IMR-90 (cell line): Measurements from ENCODE around the gene CHAF1B. TPM values are rescaled to one million over a fixed set of nuclear protein-coding genes. Genes with fewer than 3 reads are reported as not detected.

ENCODE experiments used
- ATAC-seq: fragments of 200-7000 bp; cut with Tn5 transposase; 2 replicates; pipeline ENCODE4 v1.9.1; 2020; ENCODE audit warnings: low read depth, mild to moderate bottlenecking, moderate library complexity
- BruUV-seq: library from RNA; stranded (reverse); fragments of 400-500 nt; replicated peaks from 2 replicates; lab custom pipeline; 2021; lab: Mats Ljungman, UMichigan
- CTCF ChIA-PET: fragments of 300-600 bp; formaldehyde crosslinking; extraction: SDS; loops from one replicate; lab custom pipeline; 2021; ENCODE audit warnings: antibody characterized with exemption; lab: Yijun Ruan, JAX
- POLR2A ChIA-PET: fragments of 300-600 bp; sonication (Branson Sonifier 250); formaldehyde crosslinking; loops from one replicate; lab custom pipeline; 2022; ENCODE audit warnings: antibody characterized with exemption; ENCODE audit not compliant: unreplicated experiment; lab: Charles Lee
- DNase-seq: peaks from one replicate; pipeline ENCODE4 v3.0.0; 2013
- H2AFZ ChIP-seq: replicated peaks from 2 replicates; pipeline ENCODE3; 2013; ENCODE audit warnings: low read length, mild to moderate bottlenecking; ENCODE audit not compliant: poor library complexity
- H2AK5ac ChIP-seq: 2 replicates; pipeline ENCODE4 v1.6.1; 2013; ENCODE audit warnings: low read depth, low read length, inconsistent platforms
- H2AK9ac ChIP-seq: replicated peaks from 2 replicates; pipeline ENCODE3; 2013; ENCODE audit warnings: mild to moderate bottlenecking, low read depth, low read length, moderate library complexity; ENCODE audit not compliant: poor library complexity
- H2BK120ac ChIP-seq: 2 replicates; pipeline ENCODE4 v1.6.1; 2013; ENCODE audit warnings: low read depth, low read length, inconsistent platforms
- H2BK15ac ChIP-seq: 3 replicates; pipeline ENCODE4 v1.6.1; 2013; ENCODE audit warnings: low read depth, low read length, inconsistent platforms
- H2BK20ac ChIP-seq: 2 replicates; pipeline ENCODE4 v1.6.1; 2013; ENCODE audit warnings: low read depth, mild to moderate bottlenecking, inconsistent platforms, low read length, moderate library complexity
- H2BK5ac ChIP-seq: 2 replicates; pipeline ENCODE4 v1.6.1; 2013; ENCODE audit warnings: mild to moderate bottlenecking, low read depth, low read length, inconsistent platforms; ENCODE audit not compliant: poor library complexity, severe bottlenecking
- H3K14ac ChIP-seq: replicated peaks from 2 replicates; pipeline ENCODE4 v1.6.1; 2013; ENCODE audit warnings: low read depth, low read length, inconsistent platforms
- H3K18ac ChIP-seq: 2 replicates; pipeline ENCODE4 v1.6.1; 2013; ENCODE audit warnings: low read depth, low read length, control low read depth
- H3K23ac ChIP-seq: 2 replicates; pipeline ENCODE4 v1.6.1; 2013; ENCODE audit warnings: low read depth, low read length, inconsistent platforms
- H3K27ac ChIP-seq: 2 replicates; pipeline ENCODE4 v1.5.1; 2013; ENCODE audit warnings: mild to moderate bottlenecking, control low read depth, low read length; ENCODE audit not compliant: insufficient read depth
- H3K27me3 ChIP-seq: 2 replicates; pipeline ENCODE4 v1.6.1; 2013; ENCODE audit warnings: low read length; ENCODE audit not compliant: control insufficient read depth, insufficient read depth
- H3K36me3 ChIP-seq: 2 replicates; pipeline ENCODE4 v1.6.1; 2013; ENCODE audit warnings: low read length, mixed read lengths; ENCODE audit not compliant: control insufficient read depth, insufficient read depth
- H3K4ac ChIP-seq: 2 replicates; pipeline ENCODE4 v1.6.1; 2013; ENCODE audit warnings: low read depth, low read length, inconsistent platforms
- H3K4me1 ChIP-seq: 2 replicates; pipeline ENCODE4 v1.6.1; 2013; ENCODE audit warnings: low read length, mixed read lengths; ENCODE audit not compliant: control insufficient read depth, insufficient read depth
- H3K4me2 ChIP-seq: 2 replicates; pipeline ENCODE4 v1.6.1; 2013; ENCODE audit warnings: low read depth, mild to moderate bottlenecking, control low read depth, low read length, moderate library complexity
- H3K4me3 ChIP-seq: 2 replicates; pipeline ENCODE4 v1.5.1; 2013; ENCODE audit warnings: low read depth, mild to moderate bottlenecking, control low read depth, low read length, moderate library complexity; ENCODE audit not compliant: insufficient read depth
- H3K56ac ChIP-seq: 2 replicates; pipeline ENCODE4 v1.6.1; 2013; ENCODE audit warnings: low read length, inconsistent platforms; ENCODE audit not compliant: insufficient read depth; ENCODE audit errors: extremely low read depth
- H3K79me1 ChIP-seq, 2 experiments: 2 replicates each; pipeline ENCODE4 v1.6.1; 2013; ENCODE audit warnings: low read length in 2 of 2, inconsistent platforms in 1 of 2, low read depth in 1 of 2
- H3K9ac ChIP-seq: 2 replicates; pipeline ENCODE4 v1.6.1; 2013; ENCODE audit warnings: low read depth, low read length, control low read depth
- H3K9me1 ChIP-seq: 2 replicates; pipeline ENCODE4 v1.6.1; 2013; ENCODE audit warnings: low read length, inconsistent platforms; ENCODE audit not compliant: insufficient read depth
- H3K9me3 ChIP-seq: 2 replicates; pipeline ENCODE4 v1.6.1; 2013; ENCODE audit warnings: low read length; ENCODE audit not compliant: control insufficient read depth, insufficient read depth
- H4K20me1 ChIP-seq: 2 replicates; pipeline ENCODE4 v1.6.1; 2013; ENCODE audit warnings: low read length, inconsistent platforms; ENCODE audit not compliant: insufficient read depth
- H4K5ac ChIP-seq: 2 replicates; pipeline ENCODE4 v1.6.1; 2013; ENCODE audit warnings: mild to moderate bottlenecking, low read depth, low read length, control low read depth
- H4K8ac ChIP-seq, 2 experiments: 2 replicates each; pipeline ENCODE4 v1.6.1; 2013; ENCODE audit warnings: low read depth in 2 of 2, low read length in 2 of 2, control low read depth in 1 of 2, inconsistent platforms in 1 of 2
- H4K91ac ChIP-seq: 2 replicates; pipeline ENCODE4 v1.6.1; 2013; ENCODE audit warnings: low read depth, low read length, inconsistent platforms; ENCODE audit not compliant: insufficient read depth
- CHD1 ChIP-seq: IDR thresholded peaks from 2 replicates; pipeline ENCODE4 v1.6.1; 2012; ENCODE audit warnings: low read depth, low read length, improper control_type of control experiment
- CTCF ChIP-seq: conservative IDR thresholded peaks from 2 replicates; pipeline ENCODE4 v1.5.1; 2012; ENCODE audit warnings: mild to moderate bottlenecking, low read depth, low read length, improper control_type of control experiment
- NFE2L2 ChIP-seq: fragments of 150-350 bp; IDR thresholded peaks from 2 replicates; pipeline ENCODE4 v1.6.1; 2016; ENCODE audit warnings: low read depth, mild to moderate bottlenecking, low read length
- POLR2A ChIP-seq: IDR thresholded peaks from 2 replicates; pipeline ENCODE4 v1.6.1; 2012; ENCODE audit warnings: mild to moderate bottlenecking, low read depth, low read length
- RCOR1 ChIP-seq: IDR thresholded peaks from 2 replicates; pipeline ENCODE4 v1.6.1; 2012; ENCODE audit warnings: mild to moderate bottlenecking, low read length, improper control_type of control experiment; ENCODE audit not compliant: insufficient replicate concordance
- RFX5 ChIP-seq: IDR thresholded peaks from 2 replicates; pipeline ENCODE4 v1.8.0; 2012; ENCODE audit warnings: low read depth, mild to moderate bottlenecking, low read length, moderate library complexity
- SMC3 ChIP-seq: fragments of 150-350 bp; IDR thresholded peaks from 2 replicates; pipeline ENCODE4 v1.6.1; 2016; ENCODE audit warnings: low read depth, mild to moderate bottlenecking, antibody characterized with exemption, low read length, moderate library complexity
- WGBS, 2 experiments: methylation state at CpG; one replicate each; pipeline versions ENCODE4 v1.1.5 to v1.1.7; 2013; ENCODE audit warnings: missing lambda C conversion rate in 2 of 2; ENCODE audit not compliant: insufficient read length in 1 of 2; ENCODE audit errors: extremely low coverage in 2 of 2; 5-methylcytosine and 5-hydroxymethylcytosine counted together
- dilution Hi-C: fragments of 300-500 bp; cut with HindIII; formaldehyde crosslinking; loops from one replicate; pipeline ENCODE4 v1.14.3; 2018; ENCODE audit warnings: low sequenced_read_pairs; ENCODE audit not compliant: unreplicated experiment
- in situ Hi-C: fragments of 300-500 bp; cut with MboI; formaldehyde crosslinking; loops from 3 replicates; pipeline ENCODE4 v1.14.3; 2019; ENCODE audit warnings: low sequenced_read_pairs, inconsistent platforms, mixed read lengths
- intact Hi-C: fragments of 100-400 bp; cut with micrococcal nuclease; formaldehyde crosslinking; loops from 2 replicates; pipeline ENCODE4 v1.10.0; 2022
- polyA plus RNA-seq, 3 experiments: library from polyadenylated mRNA; depleted of rRNA; stranded (reverse); fragments of >200 nt; gene quantifications; 2 replicates each; pipeline ENCODE4 v1.2.3, GENCODE V29; 2012; ENCODE audit warnings: low replicate concordance in 1 of 3
- total RNA-seq: library from RNA; depleted of rRNA; stranded (reverse); fragments of >200 nt; gene quantifications from 2 replicates; pipeline ENCODE4 v1.2.3, GENCODE V29; 2012

Gene CHAF1B
- total and polyA plus RNA-seq, 2 of the 4 experiments (the other 2 are of a cell fraction): 4.5 to 6.4 TPM

- H3K27me3 ChIP-seq: no peaks in the 10 kb centered on the region
- WGBS, 2 experiments: no CpG with 5 or more reads among the region's 4 CpGs
- no peaks in the 10 kb centered on the region for H3K9me3 ChIP-seq
- H4K91ac ChIP-seq: no peak overlapping the region
- H2AFZ ChIP-seq: no peak overlapping the region
- intact Hi-C loops: no loop called here
- no peak overlapping the region for H3K4ac ChIP-seq
- H2BK120ac ChIP-seq: no peak overlapping the region
- CTCF ChIA-PET: no interaction called here
- no peak overlapping the region for H2BK5ac ChIP-seq
- H3K79me1 ChIP-seq: peaks cover 3 to 8% of the 10 kb centered on the region in 2 experiments
- no peak overlapping the region for H3K4me2 ChIP-seq
- no peak overlapping the region for H3K14ac ChIP-seq
- no peak overlapping the region for H3K27ac ChIP-seq
- ATAC-seq (no peak), DNase-seq (no peak)
- dilution Hi-C loops: no loop called here
- H2BK15ac ChIP-seq: no peak overlapping the region
- no TSS peak for BruUV-seq
- H2AK9ac ChIP-seq: no peak overlapping the region
- H2BK20ac ChIP-seq: no peak overlapping the region
- no peak overlapping the region for H3K9ac ChIP-seq
- H3K36me3 ChIP-seq: no peaks in the 10 kb centered on the region
- H4K8ac ChIP-seq: no peak overlapping the region
- H3K23ac ChIP-seq: no peak overlapping the region
- no peaks in the 10 kb centered on the region for H4K20me1 ChIP-seq
- H3K56ac ChIP-seq: no peak overlapping the region
- H3K18ac ChIP-seq: no peak overlapping the region
- POLR2A ChIA-PET: no interaction called here
- no peak overlapping the region for H3K4me3 ChIP-seq
- H4K5ac ChIP-seq: no peak overlapping the region
- H3K4me1 ChIP-seq: peaks cover 18% of the 10 kb centered on the region
- TF ChIP-seq CHD1 (no peak), RFX5 (no peak), NFE2L2 (no peak), CTCF (no peak), POLR2A (no peak), SMC3 (no peak), RCOR1 (no peak)
- H3K9me1 ChIP-seq: peaks cover 12% of the 10 kb centered on the region
- in situ Hi-C loops: no loop called here
- H2AK5ac ChIP-seq: peak overlapping the region; percentile 71
Measured at GRCh38 chr21:36427502-36427901, 42.3 kb downstream of the CHAF1B start.
